HG02943 (cell line): ENCODE data around the gene MEI1.
A peak's percentile ranks its signal among the peaks of the same experiment; 100 is the strongest.

Experiments
- ATAC-seq: cut with Tn5 transposase; IDR thresholded peaks from one replicate; pipeline ENCODE4 v1.9.1; 2021; ENCODE audit warnings: mild to moderate bottlenecking, low read depth, moderate library complexity; ENCODE audit not compliant: unreplicated experiment

Gene MEI1

DNA sequence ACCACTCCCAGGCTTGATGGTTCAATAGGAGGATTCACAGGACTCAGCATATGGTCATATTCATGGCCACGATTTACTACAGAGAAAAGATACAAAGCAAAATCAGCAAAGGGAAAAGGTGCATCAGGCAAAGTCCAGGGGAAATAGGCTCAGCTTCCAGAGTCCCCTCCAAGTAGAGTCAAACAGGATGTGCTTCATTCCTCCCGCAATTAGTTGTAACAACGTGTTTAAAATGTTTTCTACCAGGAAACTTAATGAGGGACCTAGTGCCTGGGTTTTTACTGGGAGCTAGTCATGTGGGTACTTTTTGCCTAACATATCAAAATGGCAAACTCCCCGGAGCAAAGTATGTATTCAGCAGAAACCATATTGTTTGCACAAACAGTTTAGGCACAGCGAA is 118.7 kb downstream of the MEI1 start:
- no peak for ATAC-seq

DNA sequence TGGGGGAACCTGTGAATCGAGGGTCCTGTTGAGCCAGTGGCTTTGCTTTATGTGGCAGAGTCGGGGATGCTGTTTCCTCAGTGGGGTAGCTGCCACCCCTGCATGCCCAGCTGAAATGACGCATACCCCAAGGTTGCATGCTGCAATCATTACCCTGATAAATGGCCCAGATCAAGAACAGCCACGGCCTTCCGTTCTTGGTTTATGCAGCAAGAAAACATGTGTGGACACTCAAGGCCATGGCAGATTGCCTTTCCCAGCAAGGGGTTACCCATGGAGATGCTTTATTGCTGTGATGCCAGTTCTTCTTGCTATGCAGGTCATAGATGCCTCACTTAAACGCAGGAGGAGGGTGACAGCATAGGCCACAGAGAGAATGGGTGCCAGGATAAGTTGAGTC is 119.3 kb downstream of the MEI1 start:
- no peak for ATAC-seq

DNA sequence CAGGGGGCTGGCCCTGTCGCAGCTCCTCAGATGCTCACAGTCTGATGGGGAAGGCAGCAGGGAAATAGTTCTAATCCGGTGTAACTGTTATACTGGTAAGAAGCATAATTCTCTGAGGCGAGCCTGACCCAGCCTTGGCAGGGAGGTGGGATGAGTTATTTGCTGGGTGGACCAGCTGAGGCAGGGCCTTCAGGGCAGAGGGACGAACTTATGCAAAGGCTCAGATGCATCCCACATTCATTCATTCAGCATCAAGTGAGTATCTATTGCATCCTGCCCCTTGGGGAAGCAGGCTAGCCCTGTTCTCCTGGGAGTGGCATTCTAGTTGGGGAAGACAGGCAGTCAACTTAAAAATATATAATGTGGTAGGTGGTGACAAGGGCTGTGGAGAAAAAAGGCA is 120.0 kb downstream of the MEI1 start:
- no peak for ATAC-seq

DNA sequence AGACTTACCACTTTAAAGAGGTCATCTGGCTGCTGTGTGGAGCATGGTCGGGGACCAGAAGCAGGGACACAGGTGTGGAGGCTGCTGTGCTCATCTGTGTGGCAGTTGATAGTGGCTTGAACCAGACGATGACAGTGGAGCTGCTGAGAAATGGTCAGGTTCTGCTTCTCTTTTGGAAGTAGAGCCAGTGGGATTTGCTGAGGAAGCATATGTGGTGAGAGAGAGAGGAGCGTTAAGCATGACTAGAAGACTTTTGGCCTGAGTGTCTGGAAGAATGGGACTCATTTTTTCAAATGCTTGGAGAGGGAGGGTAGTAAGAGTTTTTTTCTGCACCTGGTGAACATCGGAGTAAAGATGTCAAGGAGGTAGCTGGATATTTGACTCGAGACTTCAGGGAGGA is 121.1 kb downstream of the MEI1 start:
- ATAC-seq, result no peak

DNA sequence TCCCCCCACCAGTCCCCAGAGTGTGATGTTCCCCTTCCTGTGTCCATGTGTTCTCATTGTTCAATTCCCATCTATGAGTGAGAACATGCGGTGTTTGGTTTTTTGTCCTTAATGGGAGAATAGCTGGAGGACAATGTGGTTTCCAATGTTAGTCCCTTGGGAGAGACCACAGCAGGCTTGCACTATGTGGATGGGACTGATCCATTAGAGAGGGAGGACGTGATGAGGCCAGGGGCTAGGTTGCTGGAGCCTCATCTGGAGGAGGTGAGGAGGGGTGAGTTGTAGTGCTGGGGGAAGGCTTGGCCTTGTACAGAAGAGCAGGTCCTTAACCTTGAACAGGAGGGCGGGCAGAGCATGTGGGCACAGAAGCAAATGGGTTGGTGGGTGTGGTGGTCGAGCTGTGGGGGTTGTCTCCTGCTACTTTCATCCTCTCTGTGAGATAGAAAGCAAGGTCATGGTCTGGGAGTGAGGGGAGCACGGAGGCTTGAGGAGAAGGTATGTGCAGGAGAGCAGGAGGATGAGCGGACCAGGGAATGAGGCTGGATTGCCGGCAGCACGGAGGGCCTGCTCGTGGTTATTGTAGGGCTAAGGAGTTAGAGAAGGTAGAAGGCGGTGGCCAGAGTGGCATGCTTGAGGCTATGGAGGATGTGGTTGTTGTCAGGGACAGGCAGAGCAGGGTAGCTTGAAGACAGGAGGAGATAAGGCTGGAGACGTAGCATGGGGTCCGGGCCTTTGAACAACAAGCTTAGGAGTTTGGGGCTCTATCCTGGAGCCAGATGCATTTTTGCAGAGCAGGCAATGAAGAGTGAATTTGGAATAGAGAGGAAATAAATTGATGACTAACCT is 122.4 kb downstream of the MEI1 start:
- ATAC-seq, result no peak

DNA sequence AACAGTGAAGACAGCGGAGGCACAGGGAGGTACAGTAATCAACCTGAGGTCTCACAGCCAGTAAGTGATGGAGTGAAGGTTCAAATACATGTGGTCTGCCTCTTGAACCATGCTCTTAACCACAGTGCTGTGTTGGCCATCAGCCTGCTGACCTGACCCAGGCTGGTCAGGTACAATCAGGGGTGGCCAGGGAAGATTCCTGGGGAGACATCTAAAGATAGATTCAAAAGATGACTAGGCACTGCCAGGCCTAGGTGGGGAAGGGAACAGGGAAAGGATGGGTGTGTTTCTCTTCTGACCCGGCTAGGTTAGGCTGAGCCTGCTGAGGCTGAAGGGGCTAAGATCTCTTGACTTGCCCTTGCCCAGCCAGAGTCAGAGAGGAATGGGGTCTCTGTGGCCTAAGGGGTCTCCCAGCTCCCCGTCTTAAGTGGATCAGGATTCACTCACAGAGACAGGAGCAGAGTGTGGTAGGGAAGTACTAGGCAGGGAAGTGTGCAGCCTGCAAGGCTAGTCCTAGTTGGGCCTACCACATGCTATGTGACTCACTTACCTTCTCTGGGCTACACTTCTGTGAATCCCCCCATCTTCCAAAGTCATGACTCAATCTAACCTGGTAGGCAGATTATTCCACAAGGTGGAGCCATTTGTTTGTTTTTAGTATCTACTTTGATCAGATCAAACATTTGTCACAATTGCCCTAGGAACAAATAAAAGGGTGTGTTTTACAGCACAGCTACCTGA is 123.2 kb downstream of the MEI1 start:
- ATAC-seq, result no peak

DNA sequence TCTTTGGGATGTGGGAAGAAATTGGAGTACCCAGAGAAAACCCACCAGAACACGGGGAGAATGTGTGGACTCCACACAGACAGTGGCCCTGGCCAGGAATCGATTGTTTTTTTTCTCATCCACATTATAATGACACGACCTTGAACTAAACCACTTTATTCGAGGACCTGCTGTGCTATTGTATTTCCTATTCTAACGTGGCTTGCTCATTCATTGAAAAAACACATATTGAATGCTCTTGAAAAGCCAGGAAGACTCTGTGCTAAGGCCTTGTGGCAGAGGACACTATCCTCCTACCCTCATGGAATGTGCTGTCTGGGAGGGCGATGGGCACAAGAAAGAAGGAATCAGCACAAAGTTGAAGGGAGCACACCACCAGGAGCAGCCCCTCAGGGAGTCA is 124.5 kb downstream of the MEI1 start:
- no peak for ATAC-seq

DNA sequence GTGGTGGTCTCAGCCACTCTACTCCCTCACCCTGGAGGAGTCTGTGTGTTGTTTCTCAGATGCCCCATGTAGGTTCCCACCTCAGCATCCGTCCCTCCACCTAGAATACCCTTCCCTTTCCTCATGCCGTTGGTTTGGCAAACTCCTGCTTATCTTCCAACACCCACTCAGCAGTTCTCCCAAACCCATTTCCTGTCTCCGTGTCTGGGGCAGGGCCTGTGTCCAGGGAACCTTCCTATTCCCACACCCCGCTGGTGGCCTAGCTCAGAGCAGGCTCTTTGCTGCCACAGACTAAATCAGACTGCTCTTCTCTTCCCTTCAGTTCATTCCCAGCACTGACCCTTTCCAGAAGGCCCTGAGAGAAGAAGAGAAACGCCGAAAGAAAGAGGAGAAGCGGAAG is 126.1 kb downstream of the MEI1 start:
- ATAC-seq, result no peak

DNA sequence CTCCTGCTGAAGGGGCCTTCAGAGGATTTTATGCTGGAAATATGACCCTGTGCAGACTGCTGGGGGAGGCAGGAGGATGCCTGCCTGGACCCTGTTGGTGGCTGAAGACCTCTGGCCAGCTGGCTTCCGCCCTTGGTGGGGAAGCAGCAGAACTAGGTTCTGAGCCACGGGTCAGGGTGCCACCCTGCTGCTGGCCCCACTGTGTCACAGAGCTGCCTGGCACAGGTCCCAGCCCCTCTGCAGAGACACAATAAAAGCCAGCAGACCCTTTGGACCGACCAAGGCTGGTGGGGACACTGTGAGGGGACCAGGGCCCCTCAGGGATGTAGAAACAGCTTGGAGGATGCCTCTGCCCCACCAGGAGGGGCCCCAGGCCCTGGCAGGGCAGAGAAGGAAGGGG is 126.7 kb downstream of the MEI1 start:
- ATAC-seq, result no peak

DNA sequence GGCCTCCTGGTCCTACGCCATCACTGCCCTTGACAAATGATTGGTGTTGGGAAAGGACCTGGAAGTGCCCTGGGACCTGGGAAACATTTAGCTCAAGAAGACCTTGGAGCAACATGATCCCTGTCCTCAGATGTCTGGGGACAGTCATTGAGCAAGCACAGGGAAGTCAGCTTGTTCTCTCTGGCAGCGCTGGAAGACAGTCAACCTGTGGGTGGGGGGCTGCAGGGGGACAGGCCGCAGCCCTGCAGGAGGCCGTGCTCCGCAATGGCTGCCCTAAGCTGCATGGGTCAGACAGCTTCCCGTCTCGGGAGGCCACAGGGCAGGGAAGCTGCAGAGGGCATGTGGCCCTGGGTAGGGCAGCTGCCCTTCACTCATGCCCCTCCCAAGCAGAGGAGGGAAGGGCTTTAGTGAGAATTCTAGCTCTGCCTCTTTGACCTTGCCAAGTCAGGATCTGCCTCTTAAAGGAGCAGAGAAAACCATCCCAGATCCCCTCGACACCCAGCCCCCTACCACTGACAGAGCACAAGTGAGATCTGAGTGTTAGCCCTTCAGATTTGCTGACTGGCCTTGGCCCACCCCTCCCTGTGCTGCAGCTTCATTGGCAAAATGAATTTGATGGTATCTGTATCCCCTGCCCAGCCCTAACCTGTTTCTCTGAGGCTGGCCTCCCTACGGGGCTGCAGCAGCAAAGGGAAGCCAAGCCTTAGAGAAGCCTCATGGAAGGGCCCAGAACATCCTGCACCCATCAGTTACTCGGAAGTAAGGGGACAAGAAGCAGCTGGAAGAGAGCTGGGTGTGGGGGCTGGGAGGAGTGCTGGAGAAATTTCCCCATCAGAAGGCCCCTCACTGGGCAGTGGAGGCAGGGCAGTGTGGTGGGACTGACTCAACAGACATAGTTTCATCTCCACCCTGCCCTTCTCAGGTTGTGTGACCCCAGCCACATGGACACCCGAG is 127.4 kb downstream of the MEI1 start:
- ATAC-seq, result no peak

DNA sequence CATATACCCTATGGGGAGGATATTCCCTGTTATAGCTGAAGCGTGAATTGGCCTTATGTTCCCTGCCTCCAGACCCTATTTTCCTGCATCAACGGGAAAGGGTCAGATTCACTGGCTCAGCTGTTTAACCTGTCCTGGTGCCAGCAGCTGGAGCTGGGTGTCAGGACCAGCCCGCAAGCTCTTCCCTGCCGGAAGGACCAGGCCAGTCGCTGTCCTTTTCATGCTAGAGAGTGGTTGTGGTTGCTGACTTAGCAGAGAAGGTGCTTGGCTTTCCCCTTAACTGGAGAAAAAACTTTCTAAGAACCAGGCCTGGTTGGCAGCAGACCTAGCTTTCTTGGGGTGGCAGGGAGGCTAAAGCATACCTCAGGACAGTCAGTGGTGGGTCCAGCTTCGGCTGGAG is 128.4 kb downstream of the MEI1 start:
- no peak for ATAC-seq

DNA sequence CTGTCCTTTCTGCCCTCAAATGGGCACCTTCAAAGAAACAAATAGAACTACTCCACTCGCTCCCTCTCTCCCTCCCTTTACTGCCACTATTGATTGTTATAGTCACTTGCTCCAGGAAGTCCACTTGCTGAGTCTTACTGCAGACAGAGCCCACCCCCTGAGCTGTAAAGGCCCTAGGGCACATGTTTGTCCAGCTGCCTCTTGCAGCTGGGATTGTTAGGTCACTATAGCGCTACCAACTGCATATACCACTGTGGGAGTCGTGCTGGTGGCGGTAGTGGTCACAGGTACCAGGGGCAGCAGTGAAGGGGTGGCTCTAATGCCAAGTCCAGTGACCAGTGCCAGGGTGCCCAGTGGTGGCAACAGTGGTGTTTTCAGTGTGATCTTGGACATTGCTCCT is 129.2 kb downstream of the MEI1 start:
- ATAC-seq, result no peak

DNA sequence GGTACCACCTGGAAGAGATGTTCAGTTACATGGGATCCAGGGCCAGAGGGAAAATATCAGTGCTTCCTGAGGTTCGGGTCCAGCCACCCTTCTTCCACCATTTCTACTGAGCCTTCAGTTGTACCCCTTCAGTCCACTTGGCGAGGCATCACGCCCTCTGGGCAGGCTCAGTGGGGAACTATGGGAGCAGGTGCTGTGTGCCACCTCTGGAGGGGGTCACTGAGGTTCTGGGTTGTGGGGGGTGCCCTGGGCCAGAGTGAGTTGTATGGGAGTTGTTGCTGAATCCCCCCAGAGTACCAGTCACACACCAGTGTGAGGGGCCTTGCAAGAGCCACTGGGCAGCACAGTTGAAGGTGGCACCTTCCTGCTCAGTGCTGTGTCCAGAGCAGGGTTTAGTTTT is 130.9 kb downstream of the MEI1 start:
- no peak for ATAC-seq

DNA sequence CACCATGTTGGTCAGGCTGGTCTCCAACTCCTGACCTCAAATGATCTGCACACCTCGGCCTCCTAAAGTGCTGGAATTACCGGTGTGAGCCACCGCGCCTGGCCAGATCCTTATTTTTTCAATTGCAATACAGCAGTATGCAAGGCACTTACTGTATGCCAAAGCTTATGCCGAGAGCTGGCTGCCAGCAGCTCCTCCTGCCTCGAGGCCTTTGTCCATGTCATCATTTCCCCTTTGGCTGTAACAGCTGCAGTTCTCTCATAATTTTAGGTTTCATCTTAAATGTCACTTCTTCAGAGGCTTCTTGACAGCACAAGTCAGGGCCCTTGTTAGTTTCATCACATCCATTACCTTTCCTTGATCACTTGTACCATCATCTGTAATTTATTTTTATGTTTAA is 132.1 kb downstream of the MEI1 start:
- no peak for ATAC-seq

DNA sequence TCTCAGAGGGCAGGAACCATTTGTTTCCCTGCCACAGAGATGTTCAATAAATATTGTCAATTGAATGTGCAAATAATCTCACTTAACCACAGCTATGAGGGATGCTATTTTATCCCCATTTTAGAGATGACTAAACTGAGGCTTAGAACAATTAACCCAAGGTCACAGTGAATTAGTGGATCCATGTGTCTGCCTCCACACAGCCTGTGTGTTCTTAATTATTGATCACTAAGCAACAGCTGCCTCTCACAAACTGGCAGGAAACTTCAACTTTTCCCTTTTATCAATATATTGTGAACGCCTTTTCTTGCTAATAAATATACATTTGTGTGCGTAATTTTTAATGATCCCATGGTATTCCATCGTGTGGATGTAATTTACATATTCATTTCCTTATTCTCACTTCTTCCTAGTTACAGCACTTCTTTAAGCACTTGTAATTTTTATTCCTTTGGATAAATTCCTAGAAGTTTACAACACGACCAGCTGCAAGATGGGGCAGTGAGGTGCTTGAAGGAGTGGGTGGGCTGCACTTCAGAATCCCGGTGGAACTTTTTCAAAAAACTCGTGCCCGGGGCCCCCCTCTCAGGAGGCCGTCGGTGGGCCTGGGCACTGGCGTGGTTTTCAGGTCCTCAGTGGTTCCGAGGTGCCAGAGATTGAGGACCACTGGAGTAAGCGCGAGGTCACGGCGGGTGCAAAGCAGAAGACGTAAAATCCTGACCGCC is 132.7 kb downstream of the MEI1 start:
- no peak for ATAC-seq

DNA sequence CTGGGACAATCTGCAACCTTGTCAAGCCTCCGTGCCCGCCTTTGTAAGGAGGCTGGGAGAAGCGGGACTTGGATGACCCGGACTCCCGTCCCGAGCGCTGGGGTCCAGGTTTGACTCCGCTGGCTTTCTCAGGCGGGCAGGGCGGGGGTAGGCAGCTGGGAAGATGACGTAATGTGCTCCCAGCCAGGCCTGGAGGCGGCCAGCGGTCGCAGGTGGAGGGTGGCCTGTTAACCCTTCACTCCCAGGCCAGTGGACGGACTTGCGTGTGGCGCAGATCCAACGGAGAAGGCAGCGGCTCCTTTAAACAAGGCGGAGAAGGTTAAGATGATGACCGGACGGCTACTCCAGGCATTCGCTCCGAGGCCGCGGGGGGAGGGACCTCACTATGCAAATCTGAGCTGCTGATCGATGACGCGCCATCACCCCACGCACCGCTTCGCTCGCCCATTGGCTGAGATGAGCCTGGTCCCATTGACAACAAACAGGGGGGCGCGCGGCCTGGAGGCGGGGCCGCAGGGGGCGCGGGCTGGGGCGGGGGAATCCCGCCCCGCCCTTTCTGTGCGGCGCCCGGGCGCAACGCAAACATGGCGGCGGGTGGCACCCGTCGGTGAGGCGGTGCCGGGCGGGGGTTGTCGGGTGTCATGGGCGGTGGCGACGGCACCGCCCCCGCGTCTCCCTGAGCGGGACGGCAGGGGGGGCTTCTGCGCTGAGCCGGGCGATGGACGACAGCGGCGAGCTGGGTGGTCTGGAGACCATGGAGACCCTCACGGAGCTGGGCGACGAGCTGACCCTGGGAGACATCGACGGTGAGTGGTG is 133.5 kb downstream of the MEI1 start, which contains the start of gene SREBF2:
Gene SREBF2, plus strand, starts transcription at position 553 of the 816 bp plus-strand sequence. Its CDS starts 166 bp downstream, at position 719.
- ATAC-seq, result peak; percentile 81

DNA sequence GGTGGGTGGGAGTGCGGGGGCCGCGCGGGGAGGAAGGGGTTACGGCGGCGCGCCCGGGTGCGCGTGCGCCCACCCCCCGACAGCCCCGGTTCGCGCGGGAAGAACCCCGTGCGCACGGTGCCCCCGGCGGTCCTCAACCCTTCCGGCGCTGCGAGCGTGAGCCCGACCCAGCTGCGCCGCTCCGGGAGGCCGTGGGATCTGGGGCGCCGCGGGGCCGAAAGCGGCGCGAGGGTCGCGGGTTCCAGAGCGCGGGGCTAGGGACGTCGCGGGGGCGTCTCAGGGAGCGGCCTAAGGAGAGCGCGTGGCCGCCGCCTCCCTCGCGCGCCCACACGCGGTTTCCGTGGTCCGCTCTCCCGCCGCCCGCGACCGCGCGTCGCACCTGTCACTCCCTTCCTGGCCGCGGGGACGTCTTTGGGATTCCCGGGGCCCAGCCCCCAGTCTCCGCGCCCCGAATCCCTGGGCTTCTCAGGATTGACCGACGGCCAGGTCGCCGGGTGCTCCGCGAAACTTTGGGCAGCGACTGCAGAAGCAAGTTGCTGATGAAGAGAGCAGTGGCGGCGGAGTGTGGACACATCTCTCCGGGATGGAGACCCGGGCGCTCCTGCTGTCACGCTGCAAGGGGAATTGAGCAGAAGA is 134.2 kb downstream of the MEI1 start:
- ATAC-seq, result peak; percentile 24

DNA sequence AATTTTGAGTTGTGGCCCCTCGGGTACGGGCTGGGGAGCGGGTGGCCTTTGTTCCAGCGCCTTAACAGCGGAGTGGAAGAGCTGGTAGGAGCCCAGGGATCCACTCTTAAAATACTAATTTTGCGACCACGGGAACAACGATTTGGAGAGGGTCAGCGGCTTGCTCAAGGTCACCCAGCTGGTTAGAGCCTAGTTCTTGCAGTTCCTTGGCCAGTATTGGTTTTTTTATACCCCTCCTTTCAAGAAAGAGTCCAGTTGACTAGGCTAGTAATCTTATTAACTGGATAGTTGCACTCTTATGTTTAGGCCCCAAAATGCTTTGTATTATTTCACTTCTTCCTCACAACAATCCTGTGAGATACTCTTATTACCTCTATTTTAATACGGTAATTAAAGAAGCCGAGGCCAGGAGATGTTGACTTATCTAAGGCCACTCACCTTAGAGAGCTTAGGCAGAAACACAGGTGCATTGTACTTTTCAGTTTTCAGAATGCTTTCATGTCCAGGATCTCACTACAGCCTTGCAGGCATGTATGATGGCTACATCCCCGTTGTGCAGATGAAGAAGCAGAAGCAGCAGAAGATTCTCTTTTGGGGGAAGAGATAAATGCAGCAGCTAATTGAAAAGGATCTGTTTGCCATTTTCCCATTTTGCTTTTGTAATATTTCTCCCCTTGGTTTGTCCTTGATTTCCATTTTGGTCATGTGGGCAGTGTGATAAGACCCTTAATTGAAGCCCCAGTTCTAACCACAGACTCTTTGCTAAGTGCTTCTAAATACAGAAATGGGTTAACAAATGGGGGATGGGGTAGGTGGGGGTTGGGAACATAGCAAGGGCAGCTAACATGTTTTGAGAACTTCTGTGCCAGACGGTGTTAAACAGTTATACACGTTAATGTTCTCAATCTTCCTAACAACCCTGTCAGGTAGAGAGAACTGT is 135.0 kb downstream of the MEI1 start:
- no peak for ATAC-seq
